GM12878 (cell line): Measurements from ENCODE around the gene OVOL1. TPM values are rescaled to one million over a fixed set of nuclear protein-coding genes. Genes with fewer than 3 reads are reported as not detected.
A peak's percentile ranks its signal among the peaks of the same experiment; 100 is the strongest.

Source experiments
- ATAC-seq: fragments of 200-7000 bp; cut with Tn5 transposase; 3 replicates; pipeline ENCODE4 v1.9.1; 2020; ENCODE audit warnings: mild to moderate bottlenecking, moderate library complexity
- BruUV-seq: library from RNA; stranded (reverse); fragments of 400-500 nt; replicated peaks from 2 replicates; lab custom pipeline; 2021; lab: Mats Ljungman, UMichigan
- CTCF ChIA-PET: fragments of 300-600 bp; sonication (Branson Sonifier 250); formaldehyde crosslinking; extraction: SDS; loops from one replicate; lab custom pipeline; 2021; ENCODE audit warnings: inconsistent platforms; lab: Yijun Ruan, JAX
- POLR2A ChIA-PET: fragments of 350-600 bp; formaldehyde crosslinking; extraction: SDS; loops from one replicate; lab custom pipeline; 2021; ENCODE audit warnings: inconsistent platforms; lab: Charles Lee
- RAD21 ChIA-PET: fragments of 300-600 bp; sonication (Branson Sonifier 250); formaldehyde crosslinking; loops from one replicate; lab custom pipeline; 2023; ENCODE audit warnings: antibody characterized with exemption; ENCODE audit not compliant: unreplicated experiment; lab: Charles Lee
- SMC1A ChIA-PET: fragments of 300-600 bp; sonication (Branson Sonifier 250); formaldehyde crosslinking; loops from one replicate; lab custom pipeline; 2023; ENCODE audit not compliant: unreplicated experiment, uncharacterized antibody; lab: Charles Lee
- DNase-seq: peaks from one replicate; pipeline ENCODE4 v3.0.0-alpha.2; 2011; ENCODE audit warnings: low read depth, low spot score
- FAIRE-seq: peaks from 3 replicates; lab custom pipeline; 2011; peaks lifted over from hg19 to GRCh38; lab: Jason Lieb, UNC
- H2AFZ ChIP-seq: 2 replicates; pipeline ENCODE4 v1.6.0; 2011; ENCODE audit warnings: low read depth, low read length, control low read depth; ENCODE audit not compliant: control insufficient read depth
- H3K27ac ChIP-seq: 2 replicates; pipeline ENCODE4 v1.5.1; 2011; ENCODE audit warnings: control low read depth; ENCODE audit not compliant: control insufficient read depth, insufficient read depth
- H3K27me3 ChIP-seq, 2 experiments: replicated peaks in 1 of 2; 2 replicates each; pipeline versions ENCODE4 v1.6.0 to v1.6.1; 2011; ENCODE audit warnings: low read length in 1 of 2; ENCODE audit not compliant: control insufficient read depth in 2 of 2, insufficient read depth in 2 of 2
- H3K36me3 ChIP-seq, 2 experiments: 2 replicates each; pipeline ENCODE4 v1.5.1; 2011; ENCODE audit warnings: low read length in 1 of 2; ENCODE audit not compliant: control insufficient read depth in 2 of 2, insufficient read depth in 2 of 2
- H3K4me1 ChIP-seq: 2 replicates; pipeline ENCODE4 v1.6.1; 2011; ENCODE audit warnings: mild to moderate bottlenecking, low read length, moderate library complexity, mixed read lengths; ENCODE audit not compliant: control insufficient read depth, insufficient read depth
- H3K4me2 ChIP-seq: 2 replicates; pipeline ENCODE4 v1.6.0; 2011; ENCODE audit warnings: control low read depth; ENCODE audit not compliant: control insufficient read depth, insufficient read depth
- H3K4me3 ChIP-seq: fragments of 200-600 bp; sonication (generic); 2 replicates; pipeline ENCODE4 v1.5.1; 2016
- H3K79me2 ChIP-seq: 2 replicates; pipeline ENCODE4 v1.6.0; 2011; ENCODE audit warnings: low read length; ENCODE audit not compliant: control insufficient read depth, insufficient read depth
- H3K9ac ChIP-seq: 2 replicates; pipeline ENCODE4 v1.8.0; 2011; ENCODE audit warnings: low read length, control low read depth, mixed read lengths; ENCODE audit not compliant: control insufficient read depth, insufficient read depth
- H3K9me3 ChIP-seq: replicated peaks from 3 replicates; pipeline ENCODE4 v1.5.1; 2011; ENCODE audit warnings: mild to moderate bottlenecking, low read length; ENCODE audit not compliant: control insufficient read depth, insufficient read depth
- H4K20me1 ChIP-seq: 2 replicates; pipeline ENCODE4 v1.6.0; 2011; ENCODE audit not compliant: control insufficient read depth, insufficient read depth
- BACH1 ChIP-seq: fragments of 450-650 bp; IDR thresholded peaks from 2 replicates; pipeline ENCODE4 v1.6.1; 2017; ENCODE audit warnings: mild to moderate bottlenecking, borderline replicate concordance
- HCFC1 ChIP-seq: fragments of 150-350 bp; IDR thresholded peaks from 2 replicates; pipeline ENCODE4 v1.6.1; 2014; ENCODE audit warnings: low read length
- HDAC6 ChIP-seq: fragments of 200-600 bp; sonication (generic); IDR thresholded peaks from one replicate; pipeline ENCODE4 v1.8.0; 2017; ENCODE audit warnings: antibody characterized with exemption; ENCODE audit not compliant: unreplicated experiment
- MYC ChIP-seq: IDR thresholded peaks from 2 replicates; pipeline ENCODE4 v1.6.1; 2011; ENCODE audit warnings: mild to moderate bottlenecking, low read length, moderate library complexity, inconsistent platforms; ENCODE audit not compliant: insufficient read depth, insufficient replicate concordance, insufficient read length, severe bottlenecking
- POLR2A ChIP-seq: IDR thresholded peaks from 2 replicates; pipeline ENCODE4 v1.6.1; 2011; ENCODE audit warnings: low read depth, mild to moderate bottlenecking, low read length
- RFX5 ChIP-seq: IDR thresholded peaks from 2 replicates; pipeline ENCODE4 v1.6.1; 2011; ENCODE audit warnings: low read depth, low read length, improper control_type of control experiment
- YY1 ChIP-seq: IDR thresholded peaks from 2 replicates; pipeline ENCODE4 v1.6.1; 2011; ENCODE audit warnings: low read depth, mild to moderate bottlenecking, low read length
- ZBTB11 ChIP-seq: fragments of 450-650 bp; formaldehyde crosslinking; IDR thresholded peaks from 2 replicates; pipeline ENCODE4 v1.5.0; 2022; ENCODE audit warnings: mild to moderate bottlenecking, missing genetic modification characterization
- WGBS: methylation state at CpG from one replicate; pipeline ENCODE4 v1.1.6; 2016; ENCODE audit warnings: low lambda C conversion rate; ENCODE audit not compliant: insufficient replicate concordance, insufficient coverage; ENCODE audit errors: missing lambda C conversion rate; 5-methylcytosine and 5-hydroxymethylcytosine counted together
- in situ Hi-C: fragments of 300-500 bp; cut with MboI; formaldehyde crosslinking; loops from 9 replicates; pipeline ENCODE4 v1.14.3; 2018; ENCODE audit warnings: mixed read lengths
- intact Hi-C: fragments of 100-400 bp; cut with micrococcal nuclease; formaldehyde crosslinking; loops from one replicate; pipeline ENCODE4 v1.14.2; 2022; ENCODE audit not compliant: unreplicated experiment
- polyA plus RNA-seq, 11 experiments: library from polyadenylated mRNA; depleted of rRNA in 4 of 11; unstranded in 6 of 11; stranded (reverse) in 5 of 11; fragments of >200 nt; fragmentation: Nextera tagmentation in 4 of 11; fragmentation: Illumina TruSeq in 1 of 11; extraction: Ambion mirVana in 4 of 11; extraction: Trizol in 1 of 11; gene quantifications; 1 replicate in 1 of 11; 2 replicates in 10 of 11; pipeline versions ENCODE4 v1.2.1 to v1.2.3, GENCODE V29; 2011 to 2016; ENCODE audit warnings: inconsistent platforms in 2 of 11, missing spikeins in 2 of 11, low read depth in 1 of 11
- total RNA-seq, 4 experiments: library from RNA; depleted of rRNA in 3 of 4; stranded (reverse); fragments of >200 nt in 3 of 4; fragmentation: Illumina TruSeq in 1 of 4; extraction: Trizol in 1 of 4; gene quantifications; 2 replicates each; pipeline versions ENCODE4 v1.2.1 to v1.2.3, GENCODE V29; 2013 to 2021
- TF ChIP-seq, protein P1 (sequence below): IDR thresholded peaks from 2 replicates; pipeline ENCODE4 v1.6.1; 2011; ENCODE audit warnings: low read depth, mild to moderate bottlenecking, low read length, moderate library complexity, borderline replicate concordance; ENCODE audit errors: extremely low read depth

The OVOL1 gene
- total and polyA plus RNA-seq, 10 of the 15 experiments (the other 5 are each of a cell fraction or from before 2014, with no cell fraction given): 0.04 to 0.96 (median 0.09) TPM; not detected in 7

DNA sequence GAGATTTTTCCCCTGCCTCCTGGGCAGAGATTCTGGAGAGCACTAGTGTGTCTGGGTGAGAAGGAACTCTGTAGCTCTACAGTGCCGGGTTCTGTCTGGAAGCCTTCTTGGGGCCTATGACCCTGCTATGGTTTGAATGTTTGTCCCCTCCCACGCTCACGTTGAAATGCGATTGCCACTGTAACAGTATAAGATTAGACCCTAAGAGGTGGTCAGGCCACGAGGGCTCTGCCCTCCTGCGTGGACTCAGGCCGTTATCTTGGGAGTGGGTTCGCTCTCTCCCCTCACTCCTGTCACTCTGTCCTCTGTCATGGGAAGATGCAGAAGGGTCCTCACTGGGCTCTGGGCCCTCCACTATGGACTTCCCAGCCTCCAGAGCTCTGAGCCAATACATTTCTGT lies 9.6 kb upstream of the OVOL1 start (continued):
- no peak for TF ChIP-seq HCFC1

GRCh38 chr11:65777821-65778361 lies 9.0 kb upstream of the OVOL1 start:
- H3K36me3 ChIP-seq: peaks cover 3 to 4% of the 10 kb centered on the region in 2 experiments; a peak in 3 of 4 replicates
- no peaks in the 10 kb centered on the region; the same call in 1 of the 2 replicates for H4K20me1 ChIP-seq
- CTCF ChIA-PET: interaction anchor here (2.8 to 8.7 kb wide), 4 partner anchors 41 to 111 kb away, joined by 11 to 192 read pairs (median 26); partner anchors contain the start of genes FIBP and KAT5
- H3K27ac ChIP-seq: no peak overlapping the region
- peaks cover 10% of the 10 kb centered on the region for H3K79me2 ChIP-seq
- in situ Hi-C loops (loop anchor here (5.0 kb wide), 2 partner anchors 44 to 66 kb away; partner anchors contain the start of gene KAT5), intact Hi-C loops (no loop called here)
- H3K4me1 ChIP-seq: peaks cover 15% of the 10 kb centered on the region
- ATAC-seq: no peak
- H3K9me3 ChIP-seq: no peaks in the 10 kb centered on the region
- H2AFZ ChIP-seq: no peak overlapping the region
- H3K27me3 ChIP-seq: no peaks in the 10 kb centered on the region
- no peak for DNase-seq
- RAD21 ChIA-PET: interaction anchor here (5.4 kb wide), 1 partner anchor 40 kb away, joined by 91 read pairs; no protein-coding TSS in a partner anchor
- FAIRE-seq: no peak
- BruUV-seq: no TSS peak
- POLR2A ChIA-PET: interaction anchor here (0.5 kb wide), 1 partner anchor 493 kb away, joined by 6 read pairs; no protein-coding TSS in a partner anchor
- 96% methylated on average over 22 of the region's 23 CpGs for WGBS
- TF ChIP-seq BACH1 (no peak), POLR2A (0 out of 2 replicates have a peak, but pooled peaks have one; percentile 27)
- H3K4me3 ChIP-seq: no peak overlapping the region
- no peak overlapping the region for H3K4me2 ChIP-seq
- H3K9ac ChIP-seq: no peak overlapping the region
- SMC1A ChIA-PET: interaction anchor here (1.1 to 2.1 kb wide), 3 partner anchors 36 to 66 kb away, joined by 3 to 16 read pairs (median 5); partner anchors contain the start of gene KAT5

- WGBS: 93% methylated on average over 19 of the region's 20 CpGs
- H3K9ac ChIP-seq: no peak overlapping the region
- no TSS peak for BruUV-seq
- RAD21 ChIA-PET: interaction anchor here (1.3 to 5.4 kb wide), 6 partner anchors 8 to 115 kb away, joined by 3 to 91 read pairs (median 8); partner anchors contain the start of gene RELA
- in situ Hi-C loops: loop anchor here (5.0 kb wide), 2 partner anchors 44 to 66 kb away; partner anchors contain the start of gene KAT5
- CTCF ChIA-PET: interaction anchor here (1.1 to 8.7 kb wide), 14 partner anchors 8 to 300 kb away, joined by 3 to 192 read pairs (median 16); partner anchors contain the start of genes FIBP, KAT5, RNASEH2C and SNX32
- H3K4me3 ChIP-seq: no peak overlapping the region
- SMC1A ChIA-PET: interaction anchor here (1.1 to 2.5 kb wide), 6 partner anchors 8 to 67 kb away, joined by 3 to 41 read pairs (median 8); partner anchors contain the start of gene KAT5
- H3K4me1 ChIP-seq: peaks cover 16% of the 10 kb centered on the region
- H3K4me2 ChIP-seq: no peak overlapping the region; the same call in 1 of the 2 replicates
- no peaks in the 10 kb centered on the region for H3K27me3 ChIP-seq
- H2AFZ ChIP-seq: no peak overlapping the region
- H3K79me2 ChIP-seq: peaks cover 10% of the 10 kb centered on the region
- H4K20me1 ChIP-seq: no peaks in the 10 kb centered on the region; the same call in 1 of the 2 replicates
- POLR2A ChIA-PET: interaction anchor here (0.6 to 2.0 kb wide), 5 partner anchors 11 to 277 kb away, joined by 3 to 8 read pairs (median 5); partner anchors contain the start of gene RNASEH2C
- intact Hi-C loops: no loop called here
- no peaks in the 10 kb centered on the region for H3K9me3 ChIP-seq
- DNase-seq (no peak), FAIRE-seq (no peak), ATAC-seq (no peak)
- H3K36me3 ChIP-seq: peaks cover 3 to 4% of the 10 kb centered on the region in 2 experiments; a peak in 3 of 4 replicates
- H3K27ac ChIP-seq: no peak overlapping the region
- TF ChIP-seq ZBTB11 (CRISPR knock-in tag) (no peak), YY1 (no peak), RFX5 (no peak), HDAC6 (no peak), MYC (no peak)
- TF ChIP-seq, protein P1, sequence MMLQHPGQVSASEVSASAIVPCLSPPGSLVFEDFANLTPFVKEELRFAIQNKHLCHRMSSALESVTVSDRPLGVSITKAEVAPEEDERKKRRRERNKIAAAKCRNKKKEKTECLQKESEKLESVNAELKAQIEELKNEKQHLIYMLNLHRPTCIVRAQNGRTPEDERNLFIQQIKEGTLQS: no peak
Measured at GRCh38 chr11:65778431-65778900, 8.4 kb upstream of the OVOL1 start.
